Effector memory CD4-positive, alpha-beta T cell (primary cell): ENCODE data around the gene RAPGEF1.
"Not testable (repeated sequence)": the region's sequence is repeated elsewhere in the genome, so short reads cannot be mapped to it uniquely, and the experiment has no call there.

Source experiments
- DNase-seq, 3 donors: peaks; one replicate each; pipeline ENCODE4 v3.0.0-alpha.2; 2020
- H3K27ac ChIP-seq: 2 replicates; pipeline ENCODE4 v1.7.0; 2013; ENCODE audit warnings: mild to moderate bottlenecking, low read length, moderate library complexity; ENCODE audit not compliant: insufficient read depth, poor library complexity, severe bottlenecking
- H3K27me3 ChIP-seq: replicated peaks from 2 replicates; pipeline ENCODE4 v1.7.0; 2013; ENCODE audit warnings: mild to moderate bottlenecking, low read length; ENCODE audit not compliant: insufficient read depth, control insufficient read depth, poor library complexity, severe bottlenecking
- H3K36me3 ChIP-seq: 2 replicates; pipeline ENCODE4 v1.7.0; 2013; ENCODE audit warnings: mild to moderate bottlenecking, low read length, moderate library complexity; ENCODE audit not compliant: control insufficient read depth, insufficient read depth
- H3K4me1 ChIP-seq: 2 replicates; pipeline ENCODE4 v1.7.0; 2013; ENCODE audit warnings: low read length, mild to moderate bottlenecking; ENCODE audit not compliant: control insufficient read depth, insufficient read depth, poor library complexity, severe bottlenecking
- H3K4me3 ChIP-seq: 2 replicates; pipeline ENCODE4 v1.7.0; 2013; ENCODE audit warnings: low read length, low read depth, mild to moderate bottlenecking; ENCODE audit not compliant: insufficient read depth, poor library complexity, severe bottlenecking
- H3K9me3 ChIP-seq: 2 replicates; pipeline ENCODE4 v1.7.0; 2013; ENCODE audit warnings: mild to moderate bottlenecking, low read length, moderate library complexity; ENCODE audit not compliant: control insufficient read depth

RAPGEF1 gene

GRCh38 chr9:131693651-131694597, 46.0 kb downstream of the RAPGEF1 start:
- no peak for DNase-seq
- Histone ChIP-seq H3K4me1 (peaks cover 46% of the 10 kb centered on the region), H3K27ac (peak overlapping the region; percentile 19), H3K9me3 (no peaks in the 10 kb centered on the region), H3K27me3 (no peaks in the 10 kb centered on the region), H3K36me3 (no peaks in the 10 kb centered on the region), H3K4me3 (no peak overlapping the region)

DNA sequence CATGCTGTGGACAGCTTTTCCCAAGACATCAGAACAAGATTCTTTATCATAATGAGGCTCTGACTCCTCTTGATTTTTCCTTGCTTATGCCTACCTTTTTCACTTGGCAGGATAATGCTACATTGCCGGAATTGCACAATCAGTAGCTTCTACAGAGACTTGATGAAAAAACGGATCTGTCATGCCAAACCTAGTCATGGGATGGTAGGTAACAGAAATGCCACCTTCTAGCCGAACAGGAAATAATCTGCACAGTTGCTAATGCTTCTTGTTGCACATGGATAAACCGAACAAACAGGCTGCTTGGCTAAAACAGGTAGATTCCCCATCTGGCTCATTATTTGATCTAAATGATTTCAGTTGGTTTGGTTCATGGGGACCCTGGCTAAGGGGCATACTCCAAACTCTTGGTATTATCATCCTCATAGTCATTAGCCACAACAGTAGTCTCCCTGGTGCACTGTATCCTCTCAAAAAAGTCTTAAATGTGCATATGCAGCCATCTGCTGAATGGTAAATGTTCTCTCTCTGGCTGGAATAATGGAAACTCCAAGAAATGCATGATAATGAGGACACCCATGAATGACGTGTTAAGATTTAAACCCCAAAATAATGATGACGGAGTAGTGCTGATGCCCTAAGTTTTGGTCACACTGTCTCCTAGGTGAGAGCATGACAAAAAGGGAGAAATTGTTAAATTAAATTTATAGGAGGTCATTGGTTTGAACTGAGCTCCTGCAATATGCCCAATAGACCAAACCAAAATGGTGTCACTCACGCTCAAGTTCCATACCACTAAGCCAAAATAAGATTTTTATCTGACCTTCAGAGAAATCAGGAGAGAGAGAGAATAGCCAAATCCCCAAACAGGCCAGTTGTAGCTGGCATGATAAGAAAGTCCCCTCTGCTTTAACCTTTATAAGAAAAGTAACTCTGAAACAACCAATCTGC, 47.0 kb downstream of the RAPGEF1 start:
- no peak overlapping the region for H3K27ac ChIP-seq
- no peaks in the 10 kb centered on the region for H3K9me3 ChIP-seq
- no peaks in the 10 kb centered on the region for H3K27me3 ChIP-seq
- H3K4me1 ChIP-seq, result peaks cover 35% of the 10 kb centered on the region
- no peak for DNase-seq
- H3K4me3 ChIP-seq, result no peak overlapping the region
- H3K36me3 ChIP-seq, result no peaks in the 10 kb centered on the region

- H3K36me3 ChIP-seq, result no peaks in the 10 kb centered on the region
- H3K27me3 ChIP-seq, result no peaks in the 10 kb centered on the region
- H3K27ac ChIP-seq, result peak overlapping the region; percentile 29
- no peak overlapping the region for H3K4me3 ChIP-seq
- H3K9me3 ChIP-seq, result no peaks in the 10 kb centered on the region
- DNase-seq, result no peak
- peaks cover 35% of the 10 kb centered on the region for H3K4me1 ChIP-seq
Observed at GRCh38 chr9:131691969-131692611, 47.8 kb downstream of the RAPGEF1 start.

DNA sequence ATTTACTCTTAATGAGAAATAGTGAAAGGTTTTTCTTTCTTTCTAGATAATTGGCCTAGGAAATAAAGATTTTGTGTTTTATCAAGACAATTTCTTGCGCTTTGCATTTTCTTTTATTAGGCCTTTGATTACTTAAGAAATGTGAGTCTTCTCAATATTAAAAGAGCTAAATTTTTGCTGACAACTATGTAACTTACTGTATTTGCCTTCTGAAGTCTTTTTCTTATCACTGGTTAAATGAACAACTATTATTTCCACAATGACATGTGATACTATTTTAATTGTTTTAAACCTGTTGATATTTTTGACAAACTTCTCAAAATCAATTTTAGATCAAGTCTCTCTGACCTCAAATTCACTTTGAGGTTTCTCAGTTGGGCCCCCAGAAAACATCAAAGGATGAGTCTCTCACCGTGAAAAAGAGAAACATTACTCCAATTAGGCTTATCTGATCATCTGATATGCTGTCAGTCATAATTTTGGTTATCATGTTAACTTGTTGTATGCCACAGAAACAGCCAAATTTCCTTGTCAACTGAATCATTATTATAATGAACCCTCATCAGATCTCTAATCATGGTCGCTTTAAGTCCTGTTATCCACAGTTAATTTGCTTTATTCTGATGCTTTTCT, 48.8 kb downstream of the RAPGEF1 start:
- no peaks in the 10 kb centered on the region for H3K27me3 ChIP-seq
- H3K4me1 ChIP-seq, result peaks cover 39% of the 10 kb centered on the region
- no peaks in the 10 kb centered on the region for H3K9me3 ChIP-seq
- H3K27ac ChIP-seq, result peak overlapping the region; percentile 29
- no peak for DNase-seq
- H3K36me3 ChIP-seq, result no peaks in the 10 kb centered on the region
- no peak overlapping the region for H3K4me3 ChIP-seq

GRCh38 chr9:131690462-131690861, 49.4 kb downstream of the RAPGEF1 start:
- Histone ChIP-seq H3K4me3 (no peak overlapping the region), H3K4me1 (peaks cover 39% of the 10 kb centered on the region), H3K27ac (no peak overlapping the region), H3K27me3 (no peaks in the 10 kb centered on the region), H3K36me3 (no peaks in the 10 kb centered on the region), H3K9me3 (no peaks in the 10 kb centered on the region)
- DNase-seq, result no peak

DNA sequence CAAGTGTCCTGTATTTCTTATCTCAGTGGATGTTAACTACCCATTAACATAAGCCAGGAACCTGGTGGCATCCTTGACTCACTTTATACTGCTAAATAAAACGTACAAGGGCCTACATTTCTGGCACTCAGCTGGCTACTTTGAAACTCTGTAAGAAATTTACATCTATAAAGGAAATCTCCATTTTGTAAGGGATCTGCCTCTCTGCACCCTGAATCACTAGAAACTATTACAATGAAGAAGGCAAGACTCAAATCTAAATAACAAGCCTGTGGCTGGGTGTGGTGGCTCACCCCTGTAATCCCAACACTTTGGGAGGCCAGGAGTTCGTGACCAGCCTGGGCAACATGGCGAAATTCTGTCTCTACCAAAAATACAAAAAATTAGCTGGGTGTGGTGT, 51.5 kb downstream of the RAPGEF1 start:
- Histone ChIP-seq H3K27ac (no peak overlapping the region), H3K9me3 (no peaks in the 10 kb centered on the region), H3K36me3 (no peaks in the 10 kb centered on the region), H3K4me1 (peaks cover 27% of the 10 kb centered on the region), H3K27me3 (no peaks in the 10 kb centered on the region), H3K4me3 (no peak overlapping the region)
- no peak for DNase-seq

DNA sequence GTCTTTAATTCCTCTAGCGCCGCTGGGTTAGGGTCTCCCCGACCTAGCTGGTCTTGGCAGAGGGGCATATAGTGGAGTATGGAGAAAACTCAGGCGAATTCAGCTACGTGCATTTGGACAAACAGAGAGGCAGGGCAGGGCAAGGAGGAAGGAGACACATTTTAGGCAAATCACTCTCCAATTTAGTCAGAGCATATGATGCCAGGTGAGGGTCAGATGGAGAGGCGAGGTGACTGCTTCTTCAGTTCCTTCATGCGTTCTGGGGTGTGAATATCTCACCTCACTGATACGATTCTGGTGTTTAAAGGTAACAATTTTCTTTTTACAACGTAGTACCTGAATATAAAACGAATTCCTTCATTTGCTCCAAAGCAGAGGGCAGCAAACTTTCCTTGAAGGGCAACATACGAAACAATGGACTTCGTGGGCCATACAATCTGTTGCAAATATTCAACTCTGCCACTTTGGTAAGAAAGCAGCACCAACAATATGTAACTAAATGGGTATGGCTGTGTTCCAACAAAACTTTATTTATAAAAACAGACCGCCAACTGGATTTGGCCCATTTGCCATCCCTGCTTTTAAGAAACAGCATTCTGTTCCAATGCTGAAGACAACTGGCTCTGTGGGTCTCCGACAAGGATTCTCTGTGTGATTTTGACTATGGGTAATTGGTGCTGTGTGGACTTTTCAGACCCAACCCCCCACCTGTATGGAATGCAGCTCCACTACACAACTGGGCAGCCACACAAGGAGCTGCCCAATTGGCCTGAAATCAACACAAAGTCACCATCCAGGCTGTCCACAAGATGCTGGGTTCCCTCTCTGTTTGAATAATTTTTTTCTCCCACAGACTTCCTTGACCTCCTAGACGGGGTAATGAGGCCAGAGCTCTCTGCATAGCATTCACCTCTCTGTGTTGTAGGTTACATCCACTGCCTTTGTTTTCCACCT, 53.8 kb downstream of the RAPGEF1 start:
- Histone ChIP-seq H3K27ac (no peak overlapping the region), H3K9me3 (no peaks in the 10 kb centered on the region), H3K4me3 (no peak overlapping the region), H3K27me3 (no peaks in the 10 kb centered on the region), H3K4me1 (peaks cover 11% of the 10 kb centered on the region), H3K36me3 (no peaks in the 10 kb centered on the region)
- DNase-seq, result no peak

DNA sequence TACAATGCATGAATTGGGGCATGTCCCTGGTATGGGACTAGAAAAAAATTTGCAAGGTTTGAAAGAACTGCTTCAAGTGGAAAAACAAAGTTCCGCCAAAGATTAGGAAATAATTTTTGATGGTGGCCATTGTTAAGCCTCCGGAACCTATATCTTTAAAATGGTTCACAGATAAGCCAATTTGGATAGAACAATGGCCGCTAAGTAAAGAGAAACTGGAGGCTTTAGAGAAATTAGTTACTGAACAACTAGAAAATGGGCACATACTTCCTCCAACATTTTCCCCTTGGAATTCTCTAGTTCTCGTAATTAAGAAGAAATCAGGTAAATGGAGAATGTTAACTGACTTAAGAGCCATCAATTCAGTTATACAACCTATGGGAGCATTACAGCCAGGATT, 56.8 kb downstream of the RAPGEF1 start:
- H3K9me3 ChIP-seq, H3K27me3 ChIP-seq, H3K4me3 ChIP-seq, H3K27ac ChIP-seq, H3K36me3 ChIP-seq, DNase-seq: not testable (repeated sequence)
- H3K4me1 ChIP-seq, result peaks cover 23% of the 10 kb centered on the region

- H3K36me3 ChIP-seq, result no peaks in the 10 kb centered on the region
- no peak for DNase-seq
- peaks cover 31% of the 10 kb centered on the region for H3K4me1 ChIP-seq
- H3K9me3 ChIP-seq, result no peaks in the 10 kb centered on the region
- H3K4me3 ChIP-seq, result no peak overlapping the region
- H3K27me3 ChIP-seq, result no peaks in the 10 kb centered on the region
- no peak overlapping the region for H3K27ac ChIP-seq
Observed at GRCh38 chr9:131682261-131682660, 57.6 kb downstream of the RAPGEF1 start.
